Stimulated activated CD8-positive, alpha-beta memory T cell treated with anti-CD3 and anti-CD28 coated beads, Interleukin-12 subunit alpha, Interleukin-12 subunit beta, amount 100 ng/mL, for 1 hour (primary cell): ENCODE measurements around the gene GFPT2.

Experiments used
- DNase-seq: peaks from one replicate; pipeline ENCODE4 v3.0.0-alpha.2; 2020; ENCODE audit warnings: low read depth

The GFPT2 gene

GRCh38 chr5:180350711-180351465 lies 2.2 kb downstream of the GFPT2 start:
- DNase-seq, result no peak

GRCh38 chr5:180350296-180350695 lies 2.8 kb downstream of the GFPT2 start:
- DNase-seq, result no peak

GRCh38 chr5:180349391-180349790 lies 3.7 kb downstream of the GFPT2 start:
- DNase-seq, result no peak

GRCh38 chr5:180348336-180348735 lies 4.8 kb downstream of the GFPT2 start:
- DNase-seq, result no peak

GRCh38 chr5:180347702-180348101 lies 5.4 kb downstream of the GFPT2 start:
- no peak for DNase-seq

- no peak for DNase-seq
Measured at GRCh38 chr5:180346358-180346757, 6.8 kb downstream of the GFPT2 start.

- no peak for DNase-seq
Measured at GRCh38 chr5:180345781-180346180, 7.4 kb downstream of the GFPT2 start.

- no peak for DNase-seq
Measured at GRCh38 chr5:180345186-180345585, 8.0 kb downstream of the GFPT2 start.

- DNase-seq, result no peak
Measured at GRCh38 chr5:180344696-180344999, 8.5 kb downstream of the GFPT2 start.

- no peak for DNase-seq
Measured at GRCh38 chr5:180343831-180344695, 9.1 kb downstream of the GFPT2 start.

GRCh38 chr5:180343110-180343830 lies 9.9 kb downstream of the GFPT2 start:
- DNase-seq, result no peak

- DNase-seq, result no peak
Measured at GRCh38 chr5:180341595-180341994, 11.5 kb downstream of the GFPT2 start.

GRCh38 chr5:180340856-180341255 lies 12.3 kb downstream of the GFPT2 start:
- no peak for DNase-seq

- no peak for DNase-seq
Measured at GRCh38 chr5:180339583-180340183, 13.5 kb downstream of the GFPT2 start.

GRCh38 chr5:180338001-180338707 lies 15.0 kb downstream of the GFPT2 start:
- no peak for DNase-seq

GRCh38 chr5:180336234-180337020 lies 16.7 kb downstream of the GFPT2 start:
- no peak for DNase-seq

GRCh38 chr5:180335614-180336233 lies 17.4 kb downstream of the GFPT2 start:
- DNase-seq, result no peak

- DNase-seq, result no peak
Measured at GRCh38 chr5:180334751-180335613, 18.2 kb downstream of the GFPT2 start.

GRCh38 chr5:180334176-180334575 lies 19.0 kb downstream of the GFPT2 start:
- DNase-seq, result no peak
